ENCODE measurements around the gene AGPAT4.

The AGPAT4 gene

GRCh38 chr6:161255518-161255917 is 18.3 kb downstream of the AGPAT4 start:
- no peak for DNase-seq (ENCODE audit: low read depth, low spot score)

- DNase-seq (ENCODE audit: low read depth, low spot score): no peak
Measured at GRCh38 chr6:161254464-161255253, 19.2 kb downstream of the AGPAT4 start.

- no peak for DNase-seq (ENCODE audit: low read depth, low spot score)
Measured at GRCh38 chr6:161254126-161254463, 19.8 kb downstream of the AGPAT4 start.

- DNase-seq (ENCODE audit: low read depth, low spot score): no peak
Measured at GRCh38 chr6:161251345-161251744, 22.5 kb downstream of the AGPAT4 start.

GRCh38 chr6:161249327-161249726 is 24.5 kb downstream of the AGPAT4 start:
- no peak for DNase-seq (ENCODE audit: low read depth, low spot score)

GRCh38 chr6:161246725-161247124 is 27.1 kb downstream of the AGPAT4 start:
- DNase-seq (ENCODE audit: low read depth, low spot score): no peak

GRCh38 chr6:161245363-161245762 is 28.5 kb downstream of the AGPAT4 start:
- DNase-seq (ENCODE audit: low read depth, low spot score): no peak

- no peak for DNase-seq (ENCODE audit: low read depth, low spot score)
Measured at GRCh38 chr6:161244725-161245124, 29.1 kb downstream of the AGPAT4 start.

GRCh38 chr6:161242779-161243693 is 30.8 kb downstream of the AGPAT4 start:
- DNase-seq (ENCODE audit: low read depth, low spot score): no peak

- no peak for DNase-seq (ENCODE audit: low read depth, low spot score)
Measured at GRCh38 chr6:161242113-161242512, 31.7 kb downstream of the AGPAT4 start.

GRCh38 chr6:161239001-161239400 is 34.9 kb downstream of the AGPAT4 start:
- DNase-seq (ENCODE audit: low read depth, low spot score): no peak

GRCh38 chr6:161238500-161238899 is 35.4 kb downstream of the AGPAT4 start:
- no peak for DNase-seq (ENCODE audit: low read depth, low spot score)

- DNase-seq (ENCODE audit: low read depth, low spot score): no peak
Measured at GRCh38 chr6:161238081-161238480, 35.8 kb downstream of the AGPAT4 start.

GRCh38 chr6:161237176-161237575 is 36.7 kb downstream of the AGPAT4 start:
- DNase-seq (ENCODE audit: low read depth, low spot score): no peak

- DNase-seq (ENCODE audit: low read depth, low spot score): no peak
Measured at GRCh38 chr6:161235776-161236633, 37.9 kb downstream of the AGPAT4 start.

- DNase-seq (ENCODE audit: low read depth, low spot score): no peak
Measured at GRCh38 chr6:161233986-161234661, 39.7 kb downstream of the AGPAT4 start.

GRCh38 chr6:161232467-161232866 is 41.4 kb downstream of the AGPAT4 start:
- no peak for DNase-seq (ENCODE audit: low read depth, low spot score)

- no peak for DNase-seq (ENCODE audit: low read depth, low spot score)
Measured at GRCh38 chr6:161232010-161232409, 41.9 kb downstream of the AGPAT4 start.

GRCh38 chr6:161230339-161230738 is 43.5 kb downstream of the AGPAT4 start:
- no peak for DNase-seq (ENCODE audit: low read depth, low spot score)

- DNase-seq (ENCODE audit: low read depth, low spot score): no peak
Measured at GRCh38 chr6:161228921-161229591, 44.8 kb downstream of the AGPAT4 start.

- DNase-seq (ENCODE audit: low read depth, low spot score): no peak
Measured at GRCh38 chr6:161228096-161228495, 45.8 kb downstream of the AGPAT4 start.
